Dermis microvascular lymphatic vessel endothelial cell (primary cell): ENCODE measurements around the gene TIGD6. TPM values are rescaled to one million over a fixed set of nuclear protein-coding genes. Genes with fewer than 3 reads are reported as not detected.

Experiments used
- DNase-seq, 2 donors: peaks; one replicate each; pipeline versions ENCODE4 v3.0.0 to v3.0.0-alpha.2; 2010; ENCODE audit warnings: low read depth in 2 of 2
- total RNA-seq: library from RNA; depleted of rRNA; stranded (reverse); fragments of >200 nt; gene quantifications from 2 replicates; pipeline ENCODE4 v1.2.1, GENCODE V29; 2014

Gene TIGD6
- total RNA-seq, 1 donor from 2014 or later: 3.6 TPM

GRCh38 chr5:150017226-150018005, 17.0 kb upstream of the TIGD6 start:
- peak in 1 of 2 donors; percentile 43 for DNase-seq

DNA sequence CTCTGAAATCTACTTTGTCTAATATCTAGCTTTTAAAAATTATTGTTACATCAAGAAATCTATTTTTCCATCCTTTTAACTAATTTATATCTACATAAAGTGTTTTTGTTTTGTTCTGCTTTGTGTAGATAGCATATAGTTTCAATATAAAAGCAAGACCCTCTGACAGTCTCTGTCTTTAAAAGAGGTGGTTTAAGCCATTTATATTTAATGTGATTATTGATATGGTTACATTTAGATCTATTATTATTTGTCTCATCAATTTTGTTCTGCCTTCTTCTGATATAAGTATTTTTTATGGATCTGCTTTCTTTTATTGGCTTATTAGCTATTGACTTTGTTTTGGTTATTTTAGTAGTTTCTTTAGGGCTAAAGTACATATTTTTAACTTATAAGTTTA, 16.1 kb upstream of the TIGD6 start:
- DNase-seq: no peak

- DNase-seq: no peak
Observed at GRCh38 chr5:150015415-150015814, 15.0 kb upstream of the TIGD6 start.

DNA sequence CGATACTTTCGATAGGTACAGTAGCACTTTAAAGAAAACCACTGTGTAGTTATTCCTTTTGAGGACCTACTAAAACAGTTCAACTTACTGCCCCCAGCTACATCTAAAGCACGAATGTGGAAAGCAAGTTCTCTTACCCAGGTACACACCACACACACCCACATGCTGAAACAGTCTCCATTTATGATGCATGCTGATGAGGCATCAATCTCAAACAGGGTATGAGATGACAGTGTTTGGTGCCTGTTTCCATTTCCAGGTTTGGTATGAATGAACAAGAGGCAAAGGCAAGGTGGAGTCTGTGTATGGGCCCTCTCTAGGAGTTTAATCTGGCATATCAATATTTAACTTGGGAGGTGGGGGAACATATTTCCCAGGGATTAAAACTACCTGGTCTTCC, 14.0 kb upstream of the TIGD6 start:
- DNase-seq: no peak

GRCh38 chr5:150013931-150014330, 13.5 kb upstream of the TIGD6 start:
- DNase-seq: no peak

DNA sequence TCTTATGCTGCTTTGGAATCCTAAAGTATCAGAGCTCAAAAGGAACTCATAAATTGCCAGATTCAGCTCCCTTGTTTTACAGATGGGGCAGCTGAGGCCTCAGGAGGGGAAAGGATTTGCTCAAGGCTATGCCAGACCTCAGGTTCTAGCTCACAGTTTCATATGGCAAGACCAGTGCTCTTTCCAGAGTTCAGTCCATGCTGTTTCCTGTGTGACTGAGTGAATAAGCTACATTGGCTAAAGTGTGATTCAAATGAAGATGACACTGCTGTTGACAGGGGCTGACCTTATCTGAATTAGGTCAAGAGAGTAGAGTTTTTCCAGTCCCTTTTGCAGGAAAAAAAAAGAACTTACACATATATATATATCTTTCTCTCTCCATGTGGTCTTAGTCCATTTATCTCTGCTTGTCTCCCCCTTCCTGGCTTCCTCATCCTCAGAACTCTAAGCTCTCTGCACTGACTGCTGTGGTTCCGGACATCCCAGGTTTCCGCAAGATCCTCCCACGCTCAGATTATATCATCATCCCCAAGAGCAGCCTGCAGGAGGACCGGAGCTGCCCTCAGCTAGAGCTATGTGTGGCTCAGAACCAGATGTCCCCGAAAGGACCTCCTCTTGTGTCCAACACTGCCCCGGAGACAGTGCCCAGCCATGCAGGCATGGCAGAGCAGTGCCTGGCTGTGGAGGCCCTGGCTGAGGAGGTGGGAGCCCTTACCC, 9.4 kb upstream of the TIGD6 start:
- DNase-seq: no peak

GRCh38 chr5:150007050-150007449, 6.6 kb upstream of the TIGD6 start:
- no peak for DNase-seq

GRCh38 chr5:150006318-150006717, 5.9 kb upstream of the TIGD6 start:
- DNase-seq: no peak

DNA sequence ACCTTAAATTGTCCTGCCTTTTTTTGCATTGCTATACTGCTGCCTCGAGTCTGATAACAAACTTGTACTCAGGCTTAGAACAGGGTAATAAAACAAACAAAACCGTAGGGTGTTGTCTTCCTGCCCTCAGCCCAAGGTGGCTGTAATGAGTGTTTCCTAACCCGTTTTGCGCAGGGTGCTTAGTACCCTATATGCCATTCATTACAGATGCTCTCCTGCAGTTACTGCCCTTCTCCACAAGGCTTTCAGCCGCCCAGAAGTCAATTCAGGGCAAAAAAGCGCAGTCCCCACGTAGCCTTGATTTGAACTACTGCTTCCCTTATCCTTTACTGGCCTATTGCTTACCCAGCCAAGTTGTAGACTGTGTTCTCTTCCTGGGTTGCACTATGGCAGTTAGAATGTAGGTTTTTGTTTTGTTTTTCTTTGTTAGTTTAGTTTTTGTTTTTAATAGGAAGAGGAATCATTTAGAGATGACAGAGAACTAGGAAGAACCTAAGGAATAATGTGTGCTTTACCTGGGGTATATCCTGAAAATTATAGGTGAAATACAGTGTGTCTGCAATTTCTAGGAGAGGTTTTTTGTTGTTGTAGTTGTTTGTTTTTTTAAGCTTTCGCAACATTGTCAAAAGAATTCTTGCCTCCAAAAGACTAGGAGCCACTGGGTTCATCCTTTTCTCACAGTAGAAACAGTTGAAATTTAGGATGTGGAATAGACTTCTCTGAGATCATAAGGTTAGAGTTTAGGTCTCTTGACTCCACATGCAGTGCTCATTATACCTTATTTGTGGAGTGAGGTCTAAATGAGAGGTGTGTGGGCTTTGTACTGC, 1.4 kb upstream of the TIGD6 start:
- DNase-seq: peak; percentile 39 to 77

DNA sequence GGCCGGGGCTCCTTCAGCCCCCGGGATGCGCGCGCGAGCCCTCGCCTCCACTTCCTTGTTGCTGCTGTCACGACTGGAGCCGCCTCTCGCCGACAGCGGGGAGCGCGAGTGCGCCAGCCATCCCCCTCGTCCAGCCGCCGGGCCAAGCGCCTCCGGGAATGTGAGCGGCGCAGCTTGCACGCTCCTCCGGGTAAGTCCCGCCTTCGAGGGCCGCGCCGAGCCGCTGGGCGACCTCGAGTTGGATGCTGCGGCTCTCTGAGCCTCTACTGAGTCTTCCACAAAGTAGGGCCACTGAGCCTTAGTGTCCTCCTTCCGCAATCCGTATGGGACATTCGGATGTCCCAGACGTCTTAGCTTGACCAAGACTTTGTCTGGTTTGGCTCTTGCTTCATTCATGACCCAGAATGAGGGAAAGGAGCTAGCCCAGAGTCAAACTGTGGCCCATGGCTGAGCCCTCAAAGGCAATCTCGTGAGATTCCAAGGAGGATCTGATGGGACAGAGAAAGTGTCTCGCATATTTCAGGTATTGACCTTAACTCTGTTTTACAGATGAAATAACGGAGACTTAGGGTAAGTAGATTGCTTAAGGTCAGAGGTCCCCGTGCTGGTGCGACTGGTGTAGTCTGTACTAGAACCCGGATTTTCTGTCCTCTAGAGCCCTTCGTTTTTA, 671 bp upstream of the TIGD6 start:
- DNase-seq: peak in 1 of 2 donors; percentile 51

DNA sequence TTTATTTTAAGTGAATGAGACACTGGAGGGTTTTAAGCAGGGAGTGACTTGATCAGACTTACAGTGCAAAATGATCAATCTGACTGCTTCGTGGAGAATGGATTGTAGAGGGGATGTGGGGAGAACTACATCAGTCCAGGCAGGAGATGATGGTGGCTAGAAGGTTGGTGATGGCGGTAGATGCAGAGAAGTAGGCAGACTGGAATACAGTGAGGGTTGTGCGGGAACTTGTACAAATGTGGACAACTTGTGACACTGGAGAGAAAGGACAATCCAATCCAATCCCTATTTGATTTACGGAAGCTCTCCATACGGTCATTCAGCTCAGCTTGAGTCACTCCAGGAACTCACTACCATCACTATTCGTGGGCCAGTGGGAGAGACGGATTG, 593 bp downstream of the TIGD6 start:
- DNase-seq: peak; percentile 46 to 82

GRCh38 chr5:149999359-149999758, 1.1 kb downstream of the TIGD6 start:
- DNase-seq: no peak

DNA sequence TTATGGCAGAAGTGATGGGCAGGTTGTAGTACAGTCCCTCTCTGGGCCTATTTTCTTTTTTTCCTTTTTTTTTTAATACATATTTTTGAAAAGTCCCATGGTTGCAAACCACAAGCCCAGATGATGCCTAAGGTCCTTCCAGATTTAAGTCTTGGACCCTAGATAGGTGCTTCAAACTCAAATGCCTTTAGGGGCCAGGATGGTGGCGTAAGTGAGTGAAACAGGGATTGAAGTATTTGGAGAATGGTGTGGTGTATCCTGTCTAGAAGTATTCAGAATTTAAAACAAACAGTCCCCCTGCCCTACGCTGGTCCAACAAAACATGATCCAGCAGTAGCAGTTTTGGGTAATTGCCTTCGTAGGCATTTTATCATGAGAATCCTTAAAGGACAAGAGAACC, 2.2 kb downstream of the TIGD6 start:
- no peak for DNase-seq

DNA sequence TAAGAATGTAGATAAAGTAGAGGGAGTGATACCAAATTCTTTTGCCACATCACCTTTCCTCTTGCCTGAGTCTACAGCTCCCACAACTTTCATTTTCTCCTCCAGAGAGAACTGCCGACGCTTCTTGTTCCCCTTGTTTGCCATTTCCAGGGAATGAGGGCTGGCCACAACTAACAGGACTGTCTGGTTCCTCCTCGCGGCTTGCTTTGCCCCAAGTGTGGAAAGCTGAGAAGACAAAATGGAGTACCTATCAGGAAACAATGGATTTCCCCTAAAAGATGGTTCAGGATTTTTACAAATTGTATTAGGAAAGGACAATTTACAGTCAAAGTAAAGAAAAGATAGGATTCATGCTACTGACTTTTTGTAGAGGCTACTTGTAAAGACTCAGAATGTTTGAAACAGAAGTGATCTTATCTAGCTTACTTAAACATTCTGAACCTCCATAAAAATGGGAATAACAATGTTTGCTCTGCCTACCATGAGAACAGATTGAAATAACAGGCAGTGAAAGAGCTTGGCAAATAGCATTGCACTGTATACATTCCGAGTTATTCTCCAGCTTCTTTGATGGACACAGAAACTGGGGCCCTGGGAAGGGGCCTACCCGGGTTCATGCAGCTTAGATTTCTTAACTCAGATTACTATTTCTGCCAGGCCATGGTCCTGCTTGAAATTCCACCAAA, 4.1 kb downstream of the TIGD6 start:
- no peak for DNase-seq

DNA sequence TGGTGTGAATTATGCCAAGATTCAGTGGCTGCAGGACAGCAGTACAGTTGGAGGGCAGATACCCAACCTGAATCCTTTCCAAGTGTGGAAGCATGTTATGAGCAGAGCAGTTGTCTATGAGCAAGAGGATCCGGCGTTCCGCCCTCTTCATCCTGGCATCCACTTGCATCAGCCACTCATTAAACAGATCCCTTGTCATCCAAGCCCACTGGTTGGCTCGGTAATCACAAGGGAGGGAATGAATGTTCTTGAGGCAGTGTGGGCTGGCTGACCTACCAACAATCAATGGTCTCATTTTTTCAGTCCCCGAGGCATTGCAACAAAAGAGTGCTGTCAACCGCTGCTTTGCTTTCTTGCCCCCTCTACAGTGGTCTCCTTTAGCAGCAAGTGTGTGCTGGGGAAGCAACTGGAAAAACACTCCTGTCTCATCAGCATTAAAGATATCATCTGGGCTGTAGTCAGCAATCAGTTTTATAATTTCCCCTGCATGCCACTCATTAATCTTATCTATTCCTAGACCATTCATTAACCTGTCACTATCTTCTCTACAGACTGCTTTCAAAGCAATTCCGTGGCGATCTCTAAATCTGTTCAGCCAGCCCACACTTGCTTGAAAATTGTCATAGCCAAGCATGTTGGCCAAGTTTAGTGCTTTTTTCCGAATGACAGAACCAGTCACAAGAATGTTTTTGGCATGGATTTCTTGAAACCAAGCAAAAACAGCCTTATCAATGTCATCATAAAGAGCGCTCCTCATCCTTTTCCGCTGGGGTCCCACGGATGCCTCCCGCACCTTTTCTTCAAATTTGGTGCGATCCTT, 4.9 kb downstream of the TIGD6 start:
- DNase-seq: no peak

DNA sequence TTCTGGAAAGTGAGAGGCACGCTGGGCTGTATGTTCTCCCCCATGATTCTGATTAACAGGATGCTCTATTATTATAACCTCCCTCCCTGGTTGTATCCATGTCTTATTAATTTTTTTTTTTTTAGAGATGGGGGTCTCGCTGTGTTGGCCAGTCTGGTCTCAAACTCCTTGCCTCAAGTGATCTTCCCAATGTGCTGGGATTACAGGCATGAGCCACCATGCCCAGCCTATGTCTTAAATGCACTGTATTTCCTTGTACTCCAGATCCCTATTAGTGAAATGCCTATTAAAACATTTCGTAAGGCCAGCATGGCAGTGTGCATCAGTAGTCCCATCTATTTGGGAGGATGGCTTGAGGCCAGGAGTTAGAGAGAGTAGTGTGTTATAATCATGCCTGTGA, 7.0 kb downstream of the TIGD6 start:
- DNase-seq: no peak

DNA sequence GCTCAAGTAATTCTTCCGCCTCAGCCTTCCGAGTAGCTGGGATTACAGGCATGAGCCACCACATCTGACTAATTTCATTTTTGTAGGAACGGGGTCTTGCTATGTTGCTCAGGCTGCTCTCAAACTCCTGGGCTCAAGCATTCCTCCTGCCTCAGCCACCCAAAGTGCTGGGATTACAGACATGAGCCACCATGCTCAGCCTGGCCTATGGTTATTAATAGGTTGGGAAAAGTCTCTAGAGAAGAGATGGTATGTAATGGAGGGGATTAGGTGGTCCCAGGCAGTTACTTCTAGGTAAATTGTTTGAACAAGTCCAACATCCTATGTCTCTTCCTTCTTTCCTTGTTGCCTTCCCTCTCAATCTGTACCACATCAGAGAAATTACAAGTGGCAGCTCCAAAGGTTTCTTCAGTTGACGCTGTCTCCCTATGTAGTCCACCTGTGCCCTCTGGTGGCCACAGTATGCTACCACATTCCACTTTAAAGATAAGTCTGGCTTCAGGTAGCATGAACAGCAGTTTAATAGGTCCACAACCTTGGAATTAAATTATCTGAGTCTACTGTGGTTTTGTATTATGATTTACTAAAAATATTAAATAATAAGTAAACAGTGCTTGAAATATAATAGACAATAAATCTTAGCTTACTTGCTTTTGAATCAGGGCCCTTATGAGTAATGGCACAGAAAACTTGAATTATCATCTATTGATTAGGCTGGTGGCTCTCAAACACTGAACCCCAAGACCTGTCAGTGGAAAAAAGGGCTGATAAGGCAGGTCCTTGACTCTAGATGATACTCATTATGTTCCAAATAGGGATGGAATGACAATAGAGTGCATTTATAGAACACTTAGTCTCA, 9.7 kb downstream of the TIGD6 start:
- DNase-seq: peak; percentile 65 to 80

GRCh38 chr5:149988126-149988525, 12.3 kb downstream of the TIGD6 start:
- no peak for DNase-seq

DNA sequence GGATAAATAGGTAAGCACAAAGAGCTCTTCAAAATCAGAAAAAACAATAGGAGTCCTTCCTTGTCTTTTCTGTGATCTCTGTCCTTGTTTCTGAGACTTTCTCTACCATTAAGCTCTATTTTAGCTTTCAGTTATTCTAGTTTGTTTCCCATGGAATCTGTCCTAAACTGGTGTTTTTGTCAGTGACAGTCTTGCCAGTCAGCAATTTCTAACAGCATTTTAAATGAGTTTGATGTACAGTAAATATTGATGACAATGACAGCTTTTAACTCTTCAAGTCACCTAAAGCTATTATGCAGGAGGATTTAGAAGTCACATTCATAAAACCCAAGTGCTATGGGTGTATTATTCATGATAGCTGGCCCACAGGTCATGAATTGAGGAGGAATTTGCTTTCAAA, 17.9 kb downstream of the TIGD6 start:
- no peak for DNase-seq
